GM12874 (cell line): ENCODE measurements around the gene GFRA1.

Experiments
- CTCF ChIP-seq: IDR thresholded peaks from 2 replicates; pipeline ENCODE4 v1.5.1; 2011; ENCODE audit warnings: low read depth, mild to moderate bottlenecking, control low read depth, low read length, moderate library complexity; ENCODE audit not compliant: insufficient read depth

Gene GFRA1

GRCh38 chr10:116164291-116164690 is 108.7 kb downstream of the GFRA1 start:
- TF ChIP-seq CTCF, result no peak

- no peak for TF ChIP-seq CTCF
Measured at GRCh38 chr10:116163333-116164131, 109.5 kb downstream of the GFRA1 start.

- TF ChIP-seq CTCF, result no peak
Measured at GRCh38 chr10:116162851-116163250, 110.2 kb downstream of the GFRA1 start.

GRCh38 chr10:116160271-116160670 is 112.7 kb downstream of the GFRA1 start:
- no peak for TF ChIP-seq CTCF

- TF ChIP-seq CTCF, result no peak
Measured at GRCh38 chr10:116159197-116159596, 113.8 kb downstream of the GFRA1 start.

- TF ChIP-seq CTCF, result no peak
Measured at GRCh38 chr10:116158036-116158435, 115.0 kb downstream of the GFRA1 start.

- TF ChIP-seq CTCF, result no peak
Measured at GRCh38 chr10:116157485-116157884, 115.5 kb downstream of the GFRA1 start.
